NCI-H2171 treated with DMSO at 0.1 percent for 48 hours (cell line): ENCODE measurements around the gene PXN.
"Not testable (repeated sequence)": the region's sequence is repeated elsewhere in the genome, so short reads cannot be mapped to it uniquely, and the experiment has no call there.

ENCODE experiments used
- DNase-seq: peaks from one replicate; lab custom pipeline; 2025; lab: John Stamatoyannopoulos, UW

PXN gene

DNA sequence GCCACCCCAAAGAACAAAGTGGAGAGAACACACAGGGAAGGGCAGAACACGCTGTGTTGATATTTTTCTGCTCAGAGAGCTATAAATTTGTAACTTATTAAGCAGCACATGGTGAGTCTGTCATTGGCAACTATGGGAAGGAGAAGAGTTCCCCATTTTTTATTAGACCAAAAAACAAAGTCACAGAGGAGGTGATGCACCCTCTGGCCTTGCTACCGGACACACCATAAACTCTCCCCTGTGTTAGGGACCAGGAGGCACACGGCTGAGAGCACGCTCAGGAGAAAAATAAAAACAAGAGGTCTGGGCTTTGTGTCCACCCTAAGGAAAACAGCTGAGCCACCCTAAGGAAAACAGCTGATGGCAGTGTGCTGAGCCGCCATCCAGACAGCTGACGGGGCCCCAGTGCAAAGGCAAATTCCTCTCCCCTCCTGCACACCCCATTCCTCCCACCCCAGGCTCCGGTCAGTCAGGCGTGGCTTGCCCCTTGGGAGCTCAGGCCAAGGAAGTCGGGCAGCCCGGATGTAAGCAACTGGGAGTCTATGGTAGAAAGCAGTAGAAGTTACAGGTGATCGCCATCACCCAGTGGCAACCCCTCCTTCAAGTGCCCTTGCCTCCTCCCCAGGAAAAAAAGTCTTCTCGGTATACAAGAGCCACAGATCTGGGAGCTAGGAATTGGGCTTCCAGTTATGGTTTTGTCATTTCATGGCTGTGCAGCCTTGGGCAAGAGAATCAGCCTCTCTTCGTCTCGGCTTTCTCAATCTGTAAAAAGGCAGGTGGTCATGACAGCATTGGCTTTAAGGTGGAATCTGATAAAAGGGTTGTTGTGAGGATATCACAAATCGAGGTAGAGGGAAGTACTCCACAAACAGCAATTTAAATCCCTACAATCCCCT, 2.4 kb downstream of the PXN start:
- no peak for DNase-seq

DNA sequence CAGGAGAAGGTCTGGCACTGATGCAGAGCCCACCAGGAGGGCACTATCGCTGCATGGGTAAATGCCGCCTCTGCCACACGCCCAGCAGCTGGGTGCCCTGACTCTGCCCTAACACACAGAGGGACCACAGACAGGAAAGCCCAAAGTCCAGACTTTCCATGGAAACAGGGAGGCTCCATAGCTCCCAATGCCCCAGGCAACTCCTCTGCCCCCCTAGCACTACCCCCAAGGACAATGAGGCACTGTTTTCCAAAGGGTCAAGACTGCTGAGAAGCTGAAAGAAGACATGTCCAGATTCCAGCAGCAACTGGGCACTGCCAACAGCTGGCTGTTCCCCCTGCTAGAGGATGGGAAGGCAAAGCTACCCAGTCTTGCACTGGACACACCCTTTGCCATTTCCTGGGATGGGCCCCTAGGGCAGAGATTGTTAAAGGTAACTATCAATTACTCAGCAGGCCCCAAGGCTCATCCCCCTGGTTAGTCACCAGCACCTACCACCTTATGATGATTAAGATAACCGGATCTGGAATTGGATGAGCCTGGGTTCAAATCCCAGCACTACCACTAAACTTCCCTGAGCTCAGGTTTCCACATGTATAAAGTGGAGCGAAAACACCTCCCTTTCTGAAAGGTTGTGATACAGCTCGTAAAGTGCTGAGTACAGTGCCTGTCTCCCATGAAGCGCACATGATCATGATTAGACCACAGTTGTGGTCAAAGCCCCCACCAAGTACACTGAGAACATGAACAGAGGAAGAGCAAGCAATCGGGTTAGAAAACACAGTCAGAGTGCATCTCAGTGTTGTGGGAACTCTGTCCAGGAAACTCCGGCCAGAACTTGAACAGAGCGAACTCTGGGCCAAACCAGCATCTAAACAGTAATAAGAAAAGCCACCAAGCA, 3.3 kb downstream of the PXN start:
- no peak for DNase-seq

DNA sequence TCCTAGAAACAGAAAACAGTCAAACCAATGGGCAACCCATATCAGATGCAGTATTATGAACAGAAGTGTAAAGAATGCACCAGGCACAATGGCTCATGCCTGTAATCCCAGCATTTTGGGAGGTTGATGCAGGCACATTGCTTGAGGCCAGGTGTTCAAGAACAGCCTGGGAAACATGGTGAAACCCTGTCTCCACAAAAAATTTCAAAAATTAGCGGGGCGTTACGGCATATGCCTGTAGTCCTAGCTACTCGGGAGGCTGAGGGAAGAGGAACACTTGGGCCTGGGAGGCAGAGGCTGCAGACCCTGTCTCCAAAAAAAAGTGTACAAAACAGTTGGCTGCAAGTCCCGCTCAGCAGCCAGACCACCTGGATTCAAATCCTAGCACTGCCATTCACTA, 4.9 kb downstream of the PXN start:
- DNase-seq, result no peak

DNA sequence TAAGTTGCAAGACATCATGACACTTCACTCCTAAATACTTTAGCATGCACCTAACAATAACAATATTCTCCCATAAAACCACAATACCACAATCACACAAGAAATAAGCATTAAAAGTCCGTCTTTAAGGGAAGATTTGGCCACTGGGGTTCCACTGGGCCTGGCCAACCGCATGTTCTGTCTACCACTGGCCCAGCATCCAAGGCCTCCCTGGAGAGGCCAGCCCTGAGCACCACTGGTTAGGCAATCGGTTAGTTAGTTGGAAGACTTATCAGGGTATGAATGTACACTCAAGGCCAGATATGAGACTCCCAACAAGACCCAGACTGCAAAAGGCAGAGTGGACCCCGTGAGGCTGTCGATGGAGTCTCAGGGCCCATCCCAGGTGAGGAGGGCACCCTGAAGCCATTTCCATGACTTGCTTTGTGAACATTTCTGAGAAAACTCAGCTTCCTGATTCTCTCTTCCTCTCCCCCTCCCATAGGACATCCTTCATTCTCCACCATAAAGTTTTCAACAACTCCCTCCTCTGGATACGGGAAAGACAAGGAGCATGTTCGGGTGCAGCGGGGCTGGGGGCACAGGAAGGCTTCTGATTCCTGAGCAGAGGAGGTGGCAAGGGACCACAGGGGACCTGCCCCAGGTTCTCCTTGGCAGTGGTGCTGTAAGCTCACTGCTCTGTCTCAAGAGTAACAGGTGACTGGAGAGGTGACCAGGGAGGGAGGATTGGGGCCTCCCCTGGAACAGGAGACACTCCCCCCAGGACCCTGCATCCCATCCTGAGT, 5.9 kb downstream of the PXN start:
- DNase-seq, result no peak

DNA sequence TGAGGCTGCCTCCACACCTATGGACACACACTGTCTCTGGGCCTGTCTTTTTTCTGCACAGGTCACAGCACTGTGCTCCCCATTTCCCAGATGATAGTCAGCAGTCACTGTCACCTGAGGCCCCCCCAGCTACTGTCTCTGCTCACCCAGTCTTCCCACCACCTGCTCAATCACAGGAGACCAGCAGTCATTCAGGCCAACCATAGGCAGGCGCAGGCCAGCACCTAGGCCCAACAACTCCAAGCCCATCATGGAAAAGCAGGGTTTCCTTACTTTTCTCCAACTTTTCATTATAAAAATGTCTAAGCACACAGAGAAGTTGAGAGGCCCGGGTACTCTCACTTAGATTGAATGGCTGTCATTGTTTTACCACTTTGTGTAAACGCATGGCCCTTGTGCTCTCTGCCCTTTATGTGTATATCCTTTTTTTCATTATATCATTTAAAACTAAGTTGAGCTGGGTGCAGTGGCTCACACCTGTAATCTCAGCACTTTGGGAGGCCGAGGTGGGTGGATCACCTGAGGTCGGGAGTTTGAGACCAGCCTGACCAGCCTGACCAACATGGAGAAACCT, 7.1 kb downstream of the PXN start:
- DNase-seq, result no peak

DNA sequence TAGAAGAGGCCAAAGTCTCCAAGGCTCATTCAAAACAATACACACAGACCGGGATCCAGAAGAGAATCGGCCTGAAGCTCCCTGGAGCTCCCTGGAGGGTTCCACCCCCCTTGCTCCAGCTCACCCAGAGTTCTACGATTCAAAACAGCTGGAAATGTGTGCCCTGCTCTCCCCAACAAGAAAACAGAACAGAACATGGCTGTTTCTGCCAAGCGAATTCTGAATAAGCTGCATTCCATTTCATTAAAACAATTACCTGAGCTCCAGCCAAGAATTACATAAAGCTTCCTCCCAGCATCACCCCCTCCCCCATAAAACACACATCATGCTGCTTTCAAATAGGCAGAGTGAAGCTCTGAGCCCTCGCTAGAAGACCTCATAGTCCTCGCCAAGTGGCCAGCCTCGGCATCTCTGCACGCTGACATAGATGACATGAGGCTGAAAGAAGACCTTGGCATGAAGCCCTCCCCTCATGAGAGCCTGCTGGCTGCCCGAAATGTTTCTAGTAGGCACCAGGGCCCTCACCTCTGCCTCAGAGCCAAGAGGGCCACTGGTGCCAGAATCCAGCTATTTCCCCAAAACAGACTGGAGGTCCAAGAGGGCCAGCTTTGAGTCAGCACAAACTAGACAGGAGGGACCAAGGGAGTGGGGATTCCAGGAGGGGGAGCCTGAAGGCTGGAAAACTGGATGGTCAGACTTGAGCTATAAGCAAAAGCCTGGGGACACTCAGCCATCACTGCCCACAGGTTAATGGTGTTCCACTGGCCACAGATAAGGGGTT, 8.3 kb downstream of the PXN start:
- no peak for DNase-seq

DNA sequence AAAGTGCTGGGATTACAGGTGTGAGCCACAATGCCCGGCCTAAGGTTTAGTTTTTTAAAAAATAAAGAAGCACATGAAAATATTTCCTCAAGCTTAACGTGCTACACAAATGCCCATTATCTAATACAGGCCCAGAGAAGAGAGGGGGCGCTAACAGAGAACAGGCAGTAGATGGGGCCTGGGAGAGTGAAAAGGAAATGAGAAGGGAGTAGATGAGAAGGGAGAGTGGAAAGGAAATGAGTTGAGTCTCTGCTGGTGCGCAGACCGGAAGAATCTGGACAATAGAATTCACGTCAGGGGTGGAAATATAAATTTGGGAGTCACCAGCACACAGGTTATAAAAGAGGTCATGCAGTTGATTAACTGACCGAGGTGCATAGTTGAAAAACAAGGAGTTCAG, 10.7 kb downstream of the PXN start:
- DNase-seq, result no peak

DNA sequence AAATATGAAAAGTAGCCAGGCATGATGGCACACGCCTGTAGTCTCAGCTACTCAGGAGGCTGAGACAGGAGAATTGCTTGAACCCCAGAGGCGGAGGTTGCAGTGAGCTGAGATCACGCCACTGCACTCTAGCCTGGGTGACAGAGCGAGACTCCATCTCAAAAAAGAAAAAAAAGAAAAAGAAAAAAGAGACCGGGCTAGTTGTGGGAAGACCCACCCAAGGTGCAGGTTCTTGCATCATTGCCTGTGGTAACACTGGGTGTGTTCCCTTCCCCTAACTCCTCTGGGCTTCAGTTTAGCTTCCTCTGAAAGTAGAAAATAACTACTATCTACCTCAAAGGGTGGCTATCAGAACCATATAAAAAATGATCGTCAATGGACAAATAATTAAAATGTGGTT, 12.2 kb downstream of the PXN start:
- DNase-seq, result not testable (repeated sequence)

DNA sequence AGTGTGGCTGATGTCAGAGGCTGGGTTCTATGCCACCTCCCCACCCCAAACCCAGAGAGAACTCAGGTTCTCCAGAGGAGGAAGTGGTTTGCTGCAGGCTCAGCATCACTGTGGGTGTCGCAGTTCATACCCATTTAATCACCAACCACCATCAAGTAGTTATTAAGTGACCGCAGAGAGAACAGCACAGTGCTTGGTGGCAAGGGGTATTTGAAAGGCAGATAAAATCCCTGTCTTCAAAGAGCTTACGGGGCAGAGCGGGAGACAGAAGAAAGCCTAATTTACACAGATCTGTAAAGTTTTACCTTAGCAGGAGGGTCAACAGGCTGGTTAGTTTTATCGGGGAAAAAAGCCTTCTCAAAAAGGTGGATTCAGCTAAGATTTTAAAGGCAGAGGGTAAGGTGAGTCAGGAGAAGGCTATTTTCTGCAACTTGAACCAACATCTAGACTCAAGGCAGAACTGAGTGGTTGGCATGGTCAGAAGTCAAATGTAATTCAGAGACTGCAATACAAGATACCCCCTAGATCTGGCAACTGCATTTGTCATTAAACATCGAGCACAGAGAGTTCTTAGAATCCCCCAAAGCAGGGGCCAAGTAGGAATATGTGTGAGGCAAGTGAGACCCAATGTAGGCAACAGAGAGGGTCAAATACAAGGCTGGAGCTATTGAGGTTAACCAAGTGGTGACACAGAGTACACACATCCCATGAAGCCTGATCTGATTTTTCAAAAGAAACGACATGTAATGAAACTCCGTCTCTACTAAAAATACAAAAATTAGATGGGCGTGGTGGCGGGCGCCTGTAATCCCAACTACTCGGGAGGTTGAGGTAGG, 13.2 kb downstream of the PXN start:
- DNase-seq, result no peak

DNA sequence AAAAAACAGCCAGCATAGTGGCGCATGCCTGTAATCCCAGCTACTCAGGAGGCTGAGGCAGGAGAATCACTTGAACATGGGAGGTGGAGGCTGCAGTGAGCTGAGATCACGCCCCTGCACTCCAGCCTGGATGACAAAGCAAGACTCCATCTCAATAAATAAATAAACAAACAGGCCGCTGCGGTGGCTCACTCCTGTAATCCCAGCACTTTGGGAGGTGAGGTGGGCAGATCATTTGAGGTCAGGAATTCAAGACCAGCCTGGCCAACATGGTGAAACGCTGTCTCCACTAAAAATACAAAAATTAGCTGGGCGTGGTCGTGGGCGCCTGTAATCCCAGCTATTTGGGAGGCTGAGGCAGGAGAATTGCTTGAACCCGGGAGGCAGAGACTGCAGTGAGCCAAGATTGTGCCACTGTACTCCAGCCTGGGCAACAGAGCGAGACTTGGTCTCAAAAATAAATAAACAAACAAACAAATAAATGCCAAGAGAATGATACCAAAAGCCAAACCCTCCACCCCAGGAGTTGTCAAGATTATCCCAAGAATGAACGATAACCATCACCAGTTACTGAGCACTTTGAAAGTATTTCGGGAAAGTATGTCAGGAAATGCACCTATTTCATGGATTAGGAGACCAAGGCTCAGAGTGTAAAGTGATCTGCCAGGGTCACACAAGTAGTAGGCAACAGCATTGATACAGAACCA, 14.0 kb downstream of the PXN start:
- DNase-seq, result not testable (repeated sequence)

DNA sequence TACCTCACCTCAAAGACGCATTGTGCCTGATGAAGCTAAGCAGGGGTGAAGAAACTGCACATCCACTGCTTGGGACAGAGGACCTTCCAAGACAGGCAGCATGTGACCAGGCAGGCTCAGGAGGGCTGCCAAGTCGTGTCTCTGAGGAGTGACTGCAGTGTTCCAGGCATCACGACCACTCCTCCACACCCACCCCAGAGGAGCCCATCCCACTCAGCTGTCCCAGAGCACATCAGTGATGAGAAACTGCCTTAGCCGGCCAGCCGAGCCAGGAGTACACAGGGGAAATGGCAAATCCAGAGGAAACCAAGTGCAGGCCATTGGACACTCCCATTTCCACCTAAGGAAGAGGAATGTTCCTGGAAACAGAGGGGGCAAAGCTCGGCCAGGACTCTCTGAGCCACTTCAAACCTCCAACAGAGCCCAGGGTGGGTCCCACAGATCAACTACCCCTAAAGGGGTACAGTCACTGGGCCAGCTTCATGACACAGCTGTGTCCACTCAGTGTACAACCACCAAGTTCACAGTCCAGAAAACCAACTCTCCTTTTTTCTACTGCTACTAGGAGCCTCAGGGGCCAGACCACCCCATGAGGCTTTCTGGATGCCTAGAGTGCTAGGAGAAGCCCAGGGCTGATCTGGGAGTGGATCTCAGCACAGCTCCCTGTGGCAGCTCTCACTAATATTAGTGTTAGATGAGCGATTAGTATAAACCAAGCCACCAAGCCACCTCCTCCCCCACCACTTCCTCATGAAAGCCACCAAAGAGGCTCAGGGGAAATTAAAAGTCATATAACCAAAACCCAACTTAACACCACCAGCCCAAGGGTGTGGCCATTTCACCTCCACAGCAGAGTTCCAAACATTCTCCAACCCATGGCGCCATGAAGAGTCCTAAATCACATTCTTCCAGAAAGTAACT, 15.4 kb downstream of the PXN start:
- DNase-seq, result no peak

DNA sequence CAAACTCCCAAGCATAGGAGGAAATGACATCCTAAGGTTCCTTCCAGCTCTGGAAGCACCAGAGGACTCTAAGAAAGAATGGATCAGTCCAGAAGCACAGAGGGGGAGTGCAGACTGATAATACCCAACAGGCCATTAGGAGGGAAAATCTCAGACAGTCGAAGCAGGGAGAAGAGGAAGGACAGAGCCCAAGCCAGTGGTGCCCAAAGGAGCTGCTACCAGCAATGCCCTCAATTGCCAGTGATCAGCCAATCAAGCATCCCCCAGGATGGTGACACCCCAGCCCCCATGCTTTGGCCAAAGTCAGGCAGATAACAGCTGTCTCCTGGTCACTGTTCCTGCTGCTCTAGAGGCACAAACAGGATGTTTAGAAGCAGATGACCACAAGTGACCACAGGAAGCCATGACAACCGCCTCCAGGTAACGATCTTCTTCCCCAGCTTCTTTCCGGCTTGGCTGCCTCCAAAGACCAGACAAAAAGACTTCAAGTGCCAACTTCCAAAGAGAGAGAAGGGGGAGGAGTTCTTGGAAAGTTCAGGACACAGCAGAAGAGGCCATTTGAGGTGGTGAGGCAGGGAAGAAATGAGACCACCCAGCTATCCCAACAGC, 16.2 kb downstream of the PXN start:
- DNase-seq, result no peak

DNA sequence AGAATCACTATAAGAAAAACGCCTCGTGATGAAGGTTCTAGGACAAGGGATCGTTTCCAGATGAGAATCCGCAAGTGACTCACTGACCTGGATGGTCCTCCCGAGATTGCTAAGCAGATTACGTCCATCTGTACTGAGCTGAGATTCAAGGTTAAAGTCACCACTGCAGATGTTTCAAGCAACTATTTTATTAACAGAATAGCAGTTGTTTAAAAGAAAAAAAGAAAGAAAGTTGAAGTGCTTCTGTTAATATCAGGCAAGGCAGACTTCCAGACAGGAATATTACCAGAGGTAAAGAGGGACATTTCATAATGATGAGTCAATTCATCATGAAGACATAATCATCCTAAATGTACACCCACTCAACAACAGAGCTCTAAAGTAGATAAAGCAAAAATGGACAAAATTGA, 17.9 kb downstream of the PXN start:
- no peak for DNase-seq

DNA sequence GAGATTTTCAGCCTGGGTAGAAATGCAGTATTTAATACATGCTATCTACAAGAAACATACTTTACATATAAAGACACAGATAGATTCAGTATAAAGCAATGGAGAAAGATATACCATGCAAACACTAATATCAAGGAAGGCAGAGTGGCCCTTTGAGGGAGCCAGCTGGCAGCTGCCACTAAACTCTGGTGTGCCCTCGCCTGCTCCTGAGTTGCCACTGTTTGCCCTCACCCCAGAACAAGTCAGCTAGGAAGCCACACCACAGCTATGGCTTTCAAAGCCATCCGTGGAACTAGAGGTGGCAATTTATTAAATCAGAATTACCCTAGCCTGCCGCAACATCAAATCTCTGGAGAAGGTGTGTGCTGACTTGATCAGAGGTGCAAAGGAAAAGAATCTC, 18.3 kb downstream of the PXN start:
- DNase-seq, result peak; percentile 55

DNA sequence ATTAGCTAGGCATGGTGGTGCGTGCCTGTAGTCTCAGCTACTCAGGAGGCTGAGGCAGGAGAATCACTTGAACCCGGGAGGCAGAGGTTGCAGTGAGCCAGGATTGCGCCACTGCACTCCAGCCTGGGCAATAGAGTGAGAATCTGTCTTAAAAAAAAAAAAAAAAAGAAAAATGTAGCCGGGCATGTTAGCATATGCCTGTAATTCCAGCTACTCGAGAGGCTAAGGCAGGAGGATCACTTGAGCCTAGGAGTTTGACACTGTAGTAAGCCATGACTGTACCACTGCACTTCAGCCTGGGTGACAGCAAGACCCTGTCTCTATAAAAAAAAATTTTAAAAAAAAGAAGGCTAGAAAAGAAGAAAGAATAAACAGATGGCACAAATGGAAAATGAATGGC, 18.8 kb downstream of the PXN start:
- peak; percentile 65 for DNase-seq

DNA sequence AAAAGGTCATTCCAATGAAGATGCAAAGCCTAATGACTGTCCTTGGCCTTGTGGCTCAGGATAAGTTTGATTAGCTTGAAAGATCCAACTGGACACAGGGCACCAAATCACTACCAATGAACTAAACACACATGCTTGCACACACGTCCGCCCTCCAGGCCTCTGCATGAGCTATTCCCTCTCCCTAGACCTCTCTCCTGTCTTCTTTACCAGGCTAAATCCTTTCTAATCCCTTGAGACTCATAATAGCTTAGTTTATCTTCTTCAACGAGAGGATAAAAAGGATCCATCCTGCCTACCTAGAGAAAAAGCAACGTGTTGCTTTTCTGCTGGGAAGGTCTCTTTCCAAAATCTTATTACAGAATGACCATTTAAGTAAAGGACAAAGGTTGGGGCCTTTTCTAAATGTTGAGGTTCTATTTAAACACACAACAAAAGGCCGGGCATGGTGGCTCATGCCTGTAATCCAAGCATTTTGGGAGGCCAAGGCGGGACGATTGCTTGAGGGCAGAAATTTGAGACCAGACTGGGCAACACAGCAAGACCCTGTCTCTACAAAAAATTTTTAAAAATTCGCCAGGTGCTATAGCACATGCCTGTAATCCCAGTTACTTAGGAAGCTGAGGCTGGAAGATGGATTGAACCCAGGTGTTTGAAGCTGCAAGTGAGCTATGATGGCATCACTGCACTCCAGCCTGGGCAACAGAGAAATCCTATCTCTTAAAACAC, 22.4 kb downstream of the PXN start:
- DNase-seq, result no peak

DNA sequence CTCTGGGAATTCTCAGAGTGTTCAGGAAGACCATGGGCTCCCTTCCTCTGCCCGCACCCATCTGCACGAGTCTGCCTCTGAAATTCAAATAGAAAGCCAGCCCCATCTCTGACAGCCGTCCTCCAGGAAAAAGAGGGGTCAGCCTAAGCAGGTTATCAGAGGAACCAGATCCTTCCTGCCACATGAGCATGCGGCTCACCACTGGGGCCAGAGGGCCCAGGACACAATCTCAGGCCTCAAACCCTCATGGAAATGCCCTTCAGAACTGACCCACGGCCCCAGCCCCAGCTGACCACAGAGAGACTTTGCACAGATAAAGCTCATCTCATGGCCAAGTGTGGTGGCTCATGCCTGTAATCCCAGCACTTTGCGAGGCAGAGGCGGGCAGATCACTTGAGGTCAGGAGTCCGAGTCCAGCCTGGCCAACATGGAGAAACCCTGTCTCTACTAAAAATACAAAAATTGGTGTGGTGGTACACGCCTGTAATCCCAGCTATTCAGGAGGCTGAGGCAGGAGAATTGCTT, 23.2 kb downstream of the PXN start:
- no peak for DNase-seq
